A549 (cell line): ENCODE data around the gene MTHFD2L.

ENCODE experiments used
- CBX2 ChIP-seq: fragments of 200-600 bp; sonication (generic); IDR thresholded peaks from 2 replicates; pipeline ENCODE4 v1.6.1; 2016; ENCODE audit warnings: low read depth, mild to moderate bottlenecking, borderline replicate concordance
- CTCF ChIP-seq: fragments of >200 bp; sonication (Bioruptor Twin); formaldehyde crosslinking; IDR thresholded peaks from 3 replicates; pipeline ENCODE4 v1.5.1; 2016
- EP300 ChIP-seq, 2 experiments: fragments of >200 bp; sonication (Bioruptor Twin); formaldehyde crosslinking; IDR thresholded peaks; 2 replicates in 1 of 2; 3 replicates in 1 of 2; pipeline ENCODE4 v1.6.1; 2016 to 2017
- ESRRA ChIP-seq: fragments of 150-350 bp; IDR thresholded peaks from 2 replicates; pipeline ENCODE4 v1.6.1; 2014; ENCODE audit warnings: mild to moderate bottlenecking, low read length, borderline replicate concordance
- HOXB5 ChIP-seq: fragments of 250-450 bp; sonication (Bioruptor Pico); IDR thresholded peaks from 2 replicates; pipeline ENCODE4 v1.5.0; 2020; ENCODE audit warnings: mild to moderate bottlenecking, moderate library complexity
- MAX ChIP-seq: IDR thresholded peaks from 2 replicates; pipeline ENCODE4 v1.6.1; 2012
- MYC ChIP-seq: IDR thresholded peaks from 2 replicates; pipeline ENCODE4 v1.6.1; 2012; ENCODE audit warnings: mild to moderate bottlenecking, inconsistent platforms, low read length, improper control_type of control experiment, borderline replicate concordance
- POLR2A ChIP-seq: IDR thresholded peaks from 2 replicates; pipeline ENCODE4 v1.6.1; 2012; ENCODE audit warnings: mild to moderate bottlenecking, low read length
- POLR2AphosphoS2 ChIP-seq: conservative IDR thresholded peaks from 2 replicates; pipeline ENCODE4 v1.6.1; 2012; ENCODE audit warnings: low read length, improper control_type of control experiment, inconsistent platforms
- RFX5 ChIP-seq: fragments of 450-650 bp; IDR thresholded peaks from 2 replicates; pipeline ENCODE4 v1.7.1; 2014; ENCODE audit warnings: antibody characterized with exemption, mild to moderate bottlenecking, moderate library complexity
- ZFP36 ChIP-seq: fragments of 450-650 bp; IDR thresholded peaks from 2 replicates; pipeline ENCODE4 v1.6.1; 2014; ENCODE audit warnings: borderline replicate concordance; ENCODE audit not compliant: partially characterized antibody

- TF ChIP-seq EP300 (IDR thresholded peaks at IDR 0.05) (no peak), POLR2A (no peak), RFX5 (no peak), CTCF (no peak), POLR2AphosphoS2 (no peak), MAX (no peak), CBX2 (no peak), ESRRA (no peak), ZFP36 (no peak), HOXB5 (CRISPR knock-in tag) (no peak), MYC (no peak)
Observed at GRCh38 chr4:74223098-74223497, 65.2 kb downstream of the MTHFD2L start.
